NCI-H2171 (cell line): ENCODE data around the gene IL10RA.

Source experiments
- DNase-seq: peaks from one replicate; lab custom pipeline; 2025; lab: John Stamatoyannopoulos, UW

The IL10RA gene

GRCh38 chr11:118046964-118047700 lies 60.9 kb downstream of the IL10RA start:
- DNase-seq, result no peak

- DNase-seq, result no peak
These were observed 61.6 kb downstream of the IL10RA start for GRCh38 chr11:118047749-118048148.

- DNase-seq, result no peak
These were observed 62.5 kb downstream of the IL10RA start for GRCh38 chr11:118048472-118049370.

GRCh38 chr11:118049771-118050170 lies 63.6 kb downstream of the IL10RA start:
- no peak for DNase-seq

- no peak for DNase-seq
These were observed 64.2 kb downstream of the IL10RA start for GRCh38 chr11:118050208-118050891.
